ENCODE results near the gene ASIC2. TPM values are rescaled to one million over a fixed set of nuclear protein-coding genes. Genes with fewer than 3 reads are reported as not detected.

ASIC2 gene
- total and polyA plus RNA-seq, 12 donors: not detected

GRCh38 chr17:33012522-33013033 is 280.5 kb downstream of the ASIC2 start:
- intact Hi-C loops (cut with DNase I): no loop called here
- TF ChIP-seq, protein P1, sequence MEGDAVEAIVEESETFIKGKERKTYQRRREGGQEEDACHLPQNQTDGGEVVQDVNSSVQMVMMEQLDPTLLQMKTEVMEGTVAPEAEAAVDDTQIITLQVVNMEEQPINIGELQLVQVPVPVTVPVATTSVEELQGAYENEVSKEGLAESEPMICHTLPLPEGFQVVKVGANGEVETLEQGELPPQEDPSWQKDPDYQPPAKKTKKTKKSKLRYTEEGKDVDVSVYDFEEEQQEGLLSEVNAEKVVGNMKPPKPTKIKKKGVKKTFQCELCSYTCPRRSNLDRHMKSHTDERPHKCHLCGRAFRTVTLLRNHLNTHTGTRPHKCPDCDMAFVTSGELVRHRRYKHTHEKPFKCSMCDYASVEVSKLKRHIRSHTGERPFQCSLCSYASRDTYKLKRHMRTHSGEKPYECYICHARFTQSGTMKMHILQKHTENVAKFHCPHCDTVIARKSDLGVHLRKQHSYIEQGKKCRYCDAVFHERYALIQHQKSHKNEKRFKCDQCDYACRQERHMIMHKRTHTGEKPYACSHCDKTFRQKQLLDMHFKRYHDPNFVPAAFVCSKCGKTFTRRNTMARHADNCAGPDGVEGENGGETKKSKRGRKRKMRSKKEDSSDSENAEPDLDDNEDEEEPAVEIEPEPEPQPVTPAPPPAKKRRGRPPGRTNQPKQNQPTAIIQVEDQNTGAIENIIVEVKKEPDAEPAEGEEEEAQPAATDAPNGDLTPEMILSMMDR (IDR thresholded peaks at IDR 0.05): no peak
- ATAC-seq: no peak
- Histone ChIP-seq H3K4me3 (no peak overlapping the region), H3K27me3 (peaks cover 0 to 16% (median 3%) of the 10 kb centered on the region in 7 donors), H3K36me3 (no peaks in the 10 kb centered on the region), H3K9me3 (no peaks in the 10 kb centered on the region), H3K27ac (no peak overlapping the region), H3K4me1 (no peaks in the 10 kb centered on the region)
- DNase-seq: no peak
- WGBS, 2 donors: 68% methylated on average over 8 of the region's 8 CpGs

DNA sequence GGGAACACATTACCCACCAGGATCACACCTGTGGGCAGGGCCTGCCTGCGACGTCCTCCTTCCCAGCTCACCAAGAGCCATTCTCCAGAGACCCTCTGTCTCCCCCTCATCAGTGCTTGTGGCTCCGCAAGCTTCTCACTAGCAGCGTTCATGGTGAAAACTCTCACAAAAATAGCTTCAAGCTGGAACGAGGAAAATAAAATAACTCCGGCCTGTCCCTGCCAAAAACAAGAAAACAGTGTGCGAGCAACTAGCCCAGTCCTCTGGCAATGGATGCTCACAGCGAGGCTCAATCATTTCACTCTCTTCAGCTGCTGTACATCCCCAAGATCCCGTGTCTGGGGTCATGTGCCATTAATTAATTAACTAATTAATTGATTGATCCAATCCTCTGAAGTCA is 283.5 kb downstream of the ASIC2 start:
- TF ChIP-seq, protein P1 (IDR thresholded peaks at IDR 0.05): no peak
- DNase-seq (no peak), ATAC-seq (no peak)
- no peak overlapping the region for H3K4me3 ChIP-seq
- no peaks in the 10 kb centered on the region for H3K9me3 ChIP-seq
- intact Hi-C loops (cut with DNase I): loop anchor here in 1 of 10 donors (10.0 kb wide), 1 partner anchor 225 kb away; no protein-coding TSS in a partner anchor
- H3K36me3 ChIP-seq: no peaks in the 10 kb centered on the region
- H3K4me1 ChIP-seq: no peaks in the 10 kb centered on the region
- H3K27me3 ChIP-seq: peaks cover 0 to 33% (median 6%) of the 10 kb centered on the region in 7 donors
- no peak overlapping the region for H3K27ac ChIP-seq
- 84 to 87% methylated on average over 9 of the region's 9 CpGs for WGBS, 2 donors

- no peak overlapping the region for H3K27ac ChIP-seq
- peaks cover 0 to 33% (median 6%) of the 10 kb centered on the region in 7 donors for H3K27me3 ChIP-seq
- no peak overlapping the region for H3K4me3 ChIP-seq
- H3K9me3 ChIP-seq: no peaks in the 10 kb centered on the region
- no peak for DNase-seq
- no peak for ATAC-seq
- TF ChIP-seq, protein P1 (IDR thresholded peaks at IDR 0.05): no peak
- WGBS, 2 donors: 80 to 82% methylated on average over 7 of the region's 7 CpGs
- no peaks in the 10 kb centered on the region for H3K4me1 ChIP-seq
- H3K36me3 ChIP-seq: no peaks in the 10 kb centered on the region
- intact Hi-C loops (cut with DNase I): loop anchor here in 1 of 10 donors (10.0 kb wide), 1 partner anchor 222 kb away; no protein-coding TSS in a partner anchor
These were observed 285.9 kb downstream of the ASIC2 start for GRCh38 chr17:33007186-33007585.

DNA sequence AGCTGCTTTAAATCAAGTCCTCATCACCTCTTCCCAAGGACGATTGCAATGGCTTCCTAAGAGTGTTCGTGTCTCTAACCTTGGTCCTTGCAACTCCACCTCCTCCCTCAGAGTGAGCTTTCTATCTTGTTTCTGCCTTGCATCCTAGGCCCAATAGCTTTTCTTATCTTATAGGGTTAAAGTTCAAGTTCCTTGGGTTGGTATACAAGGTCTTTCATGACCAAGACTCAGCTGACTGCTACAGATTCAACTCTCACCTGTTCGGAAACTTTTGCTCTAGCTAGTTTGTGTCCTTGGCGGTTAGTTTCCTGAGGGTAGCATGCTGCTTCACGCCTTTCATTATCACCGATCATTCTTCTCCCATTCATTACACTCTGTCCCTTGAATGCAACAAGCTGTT is 290.8 kb downstream of the ASIC2 start:
- ATAC-seq (no peak), DNase-seq (no peak)
- Histone ChIP-seq H3K27ac (no peak overlapping the region), H3K9me3 (no peaks in the 10 kb centered on the region), H3K4me1 (peaks cover 0 to 7% (median 0%) of the 10 kb centered on the region in 9 donors), H3K4me3 (no peak overlapping the region), H3K27me3 (peaks cover 0 to 34% (median 17%) of the 10 kb centered on the region in 7 donors), H3K36me3 (no peaks in the 10 kb centered on the region)
- 64 to 65% methylated on average over 6 of the region's 6 CpGs for WGBS, 2 donors
- intact Hi-C loops (cut with DNase I): loop anchor here in 1 of 10 donors (10.0 kb wide), 1 partner anchor 217 kb away; no protein-coding TSS in a partner anchor
- TF ChIP-seq, protein P1 (IDR thresholded peaks at IDR 0.05): no peak
